GM19035 (cell line): ENCODE results near the gene ZNF594.
"Not testable (repeated sequence)": the region's sequence is repeated elsewhere in the genome, so short reads cannot be mapped to it uniquely, and the experiment has no call there.

Source experiments
- ATAC-seq: cut with Tn5 transposase; IDR thresholded peaks from one replicate; pipeline ENCODE4 v1.9.1; 2021; ENCODE audit not compliant: unreplicated experiment

Gene ZNF594

DNA sequence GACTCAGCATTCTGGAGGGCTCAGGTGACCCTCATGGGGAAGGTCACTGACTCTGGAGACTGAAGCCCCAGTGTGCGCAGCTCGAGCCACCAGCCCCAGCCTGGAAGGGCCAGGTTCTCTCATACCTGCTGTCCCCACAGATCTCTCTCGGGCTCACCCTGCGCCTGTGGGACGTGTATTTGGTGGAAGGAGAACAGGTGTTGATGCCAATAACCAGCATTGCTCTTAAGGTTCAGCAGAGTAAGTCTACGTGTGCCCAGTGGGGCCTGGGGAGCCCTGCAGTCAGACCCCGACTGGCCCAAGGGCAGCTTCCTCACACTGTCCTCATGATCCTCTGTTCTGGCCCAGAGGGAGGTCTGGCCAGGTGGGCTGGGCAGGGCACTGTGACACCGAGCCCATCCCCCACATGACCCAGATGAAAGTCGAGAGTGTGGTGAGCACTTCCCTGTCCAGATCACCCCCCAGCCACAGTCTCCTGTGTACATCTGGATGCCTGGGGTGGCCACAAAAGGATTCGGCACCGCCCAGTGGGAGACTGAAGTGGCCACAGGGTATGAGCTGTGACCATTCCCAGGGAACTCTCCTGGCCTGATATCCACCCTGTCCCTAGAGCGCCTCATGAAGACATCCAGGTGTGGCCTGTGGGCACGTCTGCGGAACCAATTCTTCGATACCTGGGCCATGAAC, 54.0 kb downstream of the ZNF594 start:
- not testable (repeated sequence) for ATAC-seq

DNA sequence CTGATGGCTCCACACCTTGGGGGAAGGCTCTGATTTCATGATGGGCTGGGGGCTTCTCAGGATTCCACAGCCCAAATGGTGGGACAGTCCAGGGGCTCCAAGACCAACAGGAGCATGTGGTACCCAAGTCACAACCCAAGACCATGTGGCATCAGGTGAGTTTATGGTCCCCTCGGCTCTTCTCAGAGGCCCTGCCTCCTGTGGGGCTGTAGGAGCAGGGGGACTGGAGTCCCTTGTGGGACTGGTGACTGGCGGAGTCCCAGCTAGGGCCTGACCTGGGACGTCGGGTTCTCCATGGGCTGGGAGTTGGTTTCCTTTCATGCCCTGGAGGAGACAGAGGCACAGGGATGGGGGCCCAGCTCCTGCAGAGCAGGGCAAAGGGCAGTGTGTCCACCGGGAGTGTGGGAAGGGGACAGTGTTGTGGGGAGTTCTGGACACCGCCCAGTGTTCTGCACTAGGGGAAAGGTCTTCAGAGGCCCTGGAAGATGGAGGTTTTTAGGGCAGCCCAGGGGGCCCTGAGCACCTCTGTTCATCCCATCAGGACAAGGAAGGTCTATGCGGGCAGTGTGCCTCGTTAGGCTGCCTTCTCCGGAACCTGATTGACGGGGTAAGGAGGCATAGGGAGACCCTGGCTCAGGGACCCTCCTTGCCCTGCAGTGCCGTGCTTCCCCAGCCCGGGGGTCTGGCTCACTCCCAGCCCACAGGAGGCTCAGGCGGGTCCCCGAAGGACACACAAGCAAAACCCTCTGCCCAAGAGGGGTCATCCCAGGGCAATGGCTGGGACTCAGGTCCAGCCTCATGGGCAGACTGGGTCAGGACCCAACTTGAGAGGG, 54.9 kb downstream of the ZNF594 start:
- not testable (repeated sequence) for ATAC-seq

DNA sequence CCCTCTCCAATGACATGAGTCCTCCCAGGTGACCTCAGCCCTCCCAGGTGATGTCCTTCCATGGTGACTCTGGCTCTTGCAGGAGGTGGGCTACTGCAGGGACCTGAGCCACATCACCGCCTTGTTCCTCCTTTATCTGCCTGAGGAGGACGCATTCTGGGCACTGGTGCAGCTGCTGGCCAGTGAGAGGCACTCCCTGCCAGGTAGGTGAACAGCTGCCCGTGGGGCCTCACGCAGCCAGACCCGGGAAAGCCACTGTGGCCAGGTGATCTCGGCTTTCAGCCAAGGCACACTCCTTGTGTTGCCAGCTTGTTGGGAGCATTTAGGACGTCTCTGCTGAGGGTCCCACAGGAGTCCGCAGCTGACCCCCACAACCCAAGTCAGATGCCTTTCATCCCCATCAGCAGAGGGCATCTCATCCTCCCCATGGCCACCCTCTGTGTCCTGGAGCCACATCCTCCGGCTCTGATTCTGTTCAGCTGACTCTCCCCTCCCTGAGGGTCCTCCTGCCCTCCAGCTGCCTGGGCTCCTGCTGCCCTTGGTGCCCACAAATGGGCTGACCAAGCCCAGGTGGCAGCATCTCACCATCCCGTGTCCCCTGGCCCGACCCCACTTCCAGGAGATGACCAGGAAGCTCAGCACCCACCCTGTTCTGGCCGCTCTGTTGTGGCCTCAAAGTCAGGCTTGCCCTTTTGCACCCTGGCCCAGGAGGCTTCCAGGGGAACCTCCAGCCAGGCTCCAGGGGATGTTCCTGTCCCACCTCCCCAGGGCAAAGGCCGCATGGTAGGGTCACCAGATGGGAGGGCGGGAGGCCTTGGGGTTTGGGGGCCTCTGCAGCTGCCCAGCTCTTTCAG, 55.7 kb downstream of the ZNF594 start:
- no peak for ATAC-seq

DNA sequence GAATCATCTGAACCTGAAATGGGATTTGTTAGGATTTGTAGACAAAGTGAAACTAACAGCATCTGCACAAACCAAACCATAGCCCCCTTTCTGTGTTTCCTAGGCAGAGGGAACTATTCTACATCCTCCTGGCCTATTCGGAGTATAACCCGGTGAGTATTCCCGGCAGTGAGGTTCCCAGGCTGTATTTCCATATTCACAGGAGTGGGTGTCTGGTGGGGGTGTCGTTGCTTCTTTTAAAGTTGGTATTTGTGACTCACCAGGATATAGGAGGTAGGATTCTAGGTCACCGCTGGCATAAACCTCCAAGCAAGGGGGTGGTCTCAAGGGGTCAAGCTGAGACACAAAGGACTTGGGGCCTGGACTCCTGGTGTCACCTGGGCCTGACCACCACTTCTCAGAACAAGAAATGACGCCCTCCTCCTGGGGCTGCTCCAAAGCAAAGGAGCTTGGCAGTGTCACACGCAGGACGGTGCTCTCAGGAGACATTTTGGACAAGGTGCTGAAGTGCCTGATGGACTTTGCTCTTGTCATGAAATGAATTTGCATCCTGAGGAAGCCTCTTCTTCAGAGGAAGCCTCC, 56.4 kb downstream of the ZNF594 start:
- ATAC-seq: not testable (repeated sequence)

DNA sequence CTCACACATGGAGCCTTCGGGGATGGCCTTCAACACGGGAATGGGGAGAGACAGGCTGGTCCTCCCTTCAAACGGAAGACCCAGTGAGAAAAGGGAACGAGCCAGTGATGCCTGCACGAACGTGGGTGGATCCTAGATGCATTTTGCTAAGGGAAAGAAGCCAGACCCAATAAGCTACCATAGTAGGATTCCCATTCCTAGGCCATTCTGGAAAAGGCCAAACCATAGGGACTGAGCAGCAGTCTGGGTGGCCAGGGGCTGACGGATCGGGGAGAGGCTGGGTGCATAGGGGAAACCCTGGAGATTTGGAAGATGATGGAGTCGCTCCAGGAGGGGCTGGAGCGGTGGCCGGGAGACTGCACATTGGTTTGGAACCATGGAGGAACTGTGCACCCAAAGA, 57.1 kb downstream of the ZNF594 start:
- ATAC-seq: not testable (repeated sequence)

DNA sequence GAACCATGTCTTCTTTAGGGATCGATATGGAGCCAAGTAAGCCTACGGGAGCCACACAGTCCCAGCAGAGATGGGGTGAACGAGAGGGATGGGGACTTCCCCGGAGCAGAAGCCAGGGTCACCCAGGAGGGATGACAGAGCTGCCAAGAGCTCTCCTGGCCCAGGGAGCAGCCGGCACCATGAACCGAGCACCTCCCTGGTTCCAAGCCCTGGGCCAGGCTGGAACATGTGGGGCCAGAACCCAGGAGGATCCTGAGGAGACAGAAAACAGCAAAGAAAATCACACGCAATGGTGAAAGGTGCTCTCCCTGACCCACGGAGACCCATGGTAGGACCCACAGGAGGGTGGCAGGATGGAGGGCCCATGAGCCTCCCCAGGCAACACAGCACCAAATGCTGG, 57.7 kb downstream of the ZNF594 start:
- ATAC-seq: not testable (repeated sequence)

DNA sequence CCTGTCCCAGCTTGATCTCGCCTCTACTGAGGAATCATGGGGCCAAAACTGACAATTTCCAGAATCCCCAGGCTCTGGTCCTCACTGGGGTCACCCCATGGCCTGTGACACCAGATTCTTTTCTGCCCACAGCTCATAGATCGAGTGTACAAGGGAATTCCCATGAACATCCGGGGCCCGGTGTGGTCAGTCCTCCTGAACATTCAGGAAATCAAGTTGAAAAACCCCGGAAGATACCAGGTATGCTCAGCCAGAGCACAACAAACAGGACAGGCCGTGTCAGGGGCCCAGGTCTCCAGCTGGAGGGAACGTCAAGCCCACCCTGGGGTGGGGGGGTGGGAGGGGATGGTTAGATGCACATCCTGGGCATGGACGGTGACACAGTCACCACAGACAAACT, 58.4 kb downstream of the ZNF594 start:
- no peak for ATAC-seq

DNA sequence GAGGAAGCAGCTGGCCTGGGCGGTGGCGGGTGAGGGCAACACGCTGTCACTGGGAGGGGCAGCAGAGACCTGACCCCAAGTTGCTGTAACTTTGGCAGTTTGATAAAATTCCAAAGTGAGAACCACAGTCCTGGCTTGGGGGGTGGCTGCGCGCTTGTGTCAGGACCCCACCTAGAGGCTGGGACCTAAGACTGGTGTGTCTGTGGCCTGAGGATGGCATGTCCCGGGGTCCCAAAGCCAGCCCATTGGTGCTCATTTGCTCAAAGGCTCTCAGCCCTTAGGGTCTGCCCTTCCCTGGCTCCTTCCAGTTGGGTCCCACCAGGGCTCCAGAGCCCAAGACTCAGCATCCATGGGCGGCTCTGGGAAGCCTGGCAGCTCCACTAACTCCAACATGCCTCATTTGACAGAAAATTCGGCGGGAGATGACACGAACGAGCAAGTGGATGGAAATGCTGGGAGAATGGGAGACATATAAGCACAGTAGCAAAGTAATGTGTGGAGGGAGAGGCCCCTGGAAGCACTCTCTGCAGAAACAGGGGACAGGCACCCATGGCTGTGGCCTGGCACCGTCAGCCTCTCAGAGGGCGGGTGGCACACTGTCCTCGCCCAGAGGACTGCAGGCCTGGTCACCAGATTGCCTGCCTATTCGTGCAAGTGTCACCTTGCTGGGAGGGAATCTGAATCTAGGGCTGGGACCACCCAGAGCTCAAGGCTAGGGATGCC, 59.0 kb downstream of the ZNF594 start:
- ATAC-seq: not testable (repeated sequence)

DNA sequence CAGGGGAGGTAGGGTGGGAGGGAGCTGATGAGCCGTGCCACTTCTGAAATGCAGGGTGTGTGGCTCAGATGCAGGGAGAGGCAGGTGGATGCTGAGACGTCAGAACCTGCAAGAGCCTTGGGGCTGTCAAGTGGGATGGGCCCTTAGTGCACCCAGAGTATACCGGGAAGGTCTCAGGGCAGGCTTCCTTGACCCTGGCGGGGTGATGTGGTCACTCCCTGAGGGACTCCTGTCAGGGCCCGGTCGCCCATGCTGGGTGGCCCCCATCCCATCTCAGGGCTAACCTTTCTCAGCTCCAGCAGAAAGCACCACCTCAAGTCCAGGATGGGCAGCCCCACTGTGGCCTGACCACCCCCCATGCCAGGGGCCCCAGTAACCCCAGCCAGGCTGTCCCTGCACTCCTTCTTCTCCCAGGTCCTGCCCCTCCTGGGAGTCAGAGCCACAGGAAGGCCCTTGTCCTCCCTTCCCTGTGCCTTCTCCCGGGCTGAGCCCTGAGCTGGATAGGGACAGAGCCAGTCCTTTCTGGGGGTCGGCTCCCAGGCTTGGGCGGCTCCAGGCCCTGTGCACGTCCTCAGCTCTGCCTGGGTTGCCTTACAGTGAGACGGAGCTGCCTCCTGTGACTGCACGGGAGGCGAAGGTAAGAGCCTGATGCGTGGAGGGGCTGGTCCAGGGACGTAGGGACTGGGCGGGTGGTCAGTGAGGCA, 59.7 kb downstream of the ZNF594 start:
- not testable (repeated sequence) for ATAC-seq

DNA sequence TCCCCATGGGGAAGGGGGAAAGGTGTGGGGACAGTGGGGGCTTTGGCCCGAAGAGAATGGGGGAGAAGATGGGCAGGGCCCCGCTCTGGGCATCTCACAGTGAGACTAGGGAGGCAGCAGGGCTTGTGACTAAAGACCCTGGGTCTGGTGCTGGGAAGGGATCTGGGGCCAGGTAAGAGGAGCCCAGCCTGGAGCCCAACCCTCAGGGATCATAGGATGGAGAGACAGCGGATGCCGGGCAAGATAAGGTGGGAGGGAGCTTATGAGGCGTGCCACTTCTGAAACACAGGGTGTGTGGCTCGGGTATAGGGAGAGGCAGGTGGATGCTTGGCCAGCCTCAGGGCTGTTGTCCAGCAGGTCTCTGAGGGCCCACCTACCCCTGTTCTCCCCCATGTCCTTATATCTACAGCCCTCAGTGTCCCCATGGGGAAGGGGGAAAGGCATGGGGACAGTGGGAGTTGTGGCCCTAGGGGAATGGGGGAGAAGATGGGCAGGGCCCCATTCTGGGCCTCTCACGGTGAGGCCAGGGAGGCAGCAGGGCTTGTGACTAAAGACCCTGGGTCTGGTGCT, 60.4 kb downstream of the ZNF594 start:
- ATAC-seq: no peak

DNA sequence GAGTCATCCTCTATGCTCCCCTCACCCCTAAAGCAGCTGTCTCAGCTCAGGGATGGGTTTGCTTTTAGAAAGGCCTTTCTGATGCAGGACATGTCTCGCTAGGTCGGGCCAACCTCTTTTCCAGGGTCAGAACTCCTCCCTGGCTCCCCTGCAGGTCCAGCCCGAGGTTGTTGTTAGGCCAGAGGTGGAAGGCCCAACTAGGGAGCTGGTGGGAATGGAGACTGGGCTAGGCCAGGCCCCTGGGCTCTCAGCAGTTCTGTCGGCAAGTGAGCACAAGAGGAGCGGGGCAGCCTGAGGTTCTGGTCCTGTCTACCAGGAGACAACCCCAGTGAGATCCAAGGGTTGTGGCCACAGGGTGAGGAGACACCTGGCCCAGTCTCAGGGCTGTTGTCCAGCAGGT, 61.0 kb downstream of the ZNF594 start:
- not testable (repeated sequence) for ATAC-seq

DNA sequence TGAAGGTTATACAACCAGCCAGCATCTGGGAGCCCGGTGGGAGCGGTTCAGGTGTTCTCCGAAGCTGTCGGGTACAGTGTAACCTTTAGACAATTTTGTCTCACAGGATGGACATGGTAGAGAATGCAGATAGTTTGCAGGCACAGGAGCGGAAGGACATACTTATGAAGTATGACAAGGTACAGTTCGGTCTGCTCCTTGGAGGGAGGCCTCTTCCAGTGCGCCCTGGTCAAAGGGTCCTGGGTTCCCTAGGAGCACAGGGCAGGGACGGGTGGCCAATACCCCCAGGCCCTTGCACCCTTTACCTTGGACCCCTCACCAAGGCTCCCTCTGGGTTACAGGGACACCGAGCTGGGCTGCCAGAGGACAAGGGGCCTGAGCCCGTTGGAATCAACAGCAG, 61.4 kb downstream of the ZNF594 start:
- not testable (repeated sequence) for ATAC-seq

DNA sequence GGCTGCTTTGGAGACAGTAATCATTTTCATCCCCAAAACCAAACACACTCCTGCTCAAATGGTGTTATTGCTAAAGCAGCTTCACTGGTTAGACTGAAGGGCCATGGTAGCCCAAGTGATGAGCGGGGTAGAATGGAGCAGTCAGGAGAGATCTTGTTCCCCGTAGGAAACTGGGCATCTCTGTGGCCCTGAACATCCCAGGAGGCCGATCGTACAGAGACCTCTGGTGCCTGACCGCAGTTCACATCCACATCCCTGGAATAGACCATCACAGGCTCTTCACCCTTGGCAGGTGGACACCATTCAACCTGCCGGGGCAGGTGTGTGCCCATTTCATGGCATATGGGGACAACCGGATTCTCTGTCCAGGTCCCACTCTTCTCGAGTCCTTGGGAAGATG, 61.9 kb downstream of the ZNF594 start:
- ATAC-seq: not testable (repeated sequence)
